NCI-H2029 (cell line): ENCODE results near the gene PRKAR2B.
A peak's percentile ranks its signal among the peaks of the same experiment; 100 is the strongest.
"Not testable (repeated sequence)": the region's sequence is repeated elsewhere in the genome, so short reads cannot be mapped to it uniquely, and the experiment has no call there.

Experiments used
- DNase-seq: peaks from one replicate; lab custom pipeline; 2025; lab: John Stamatoyannopoulos, UW

The PRKAR2B gene

GRCh38 chr7:107027208-107027607, 17.3 kb upstream of the PRKAR2B start:
- no peak for DNase-seq

- DNase-seq = no peak
These were observed 15.3 kb upstream of the PRKAR2B start for GRCh38 chr7:107029061-107029763.

- no peak for DNase-seq
These were observed 14.7 kb upstream of the PRKAR2B start for GRCh38 chr7:107029764-107030286.

GRCh38 chr7:107032050-107032449, 12.5 kb upstream of the PRKAR2B start:
- DNase-seq = no peak

DNA sequence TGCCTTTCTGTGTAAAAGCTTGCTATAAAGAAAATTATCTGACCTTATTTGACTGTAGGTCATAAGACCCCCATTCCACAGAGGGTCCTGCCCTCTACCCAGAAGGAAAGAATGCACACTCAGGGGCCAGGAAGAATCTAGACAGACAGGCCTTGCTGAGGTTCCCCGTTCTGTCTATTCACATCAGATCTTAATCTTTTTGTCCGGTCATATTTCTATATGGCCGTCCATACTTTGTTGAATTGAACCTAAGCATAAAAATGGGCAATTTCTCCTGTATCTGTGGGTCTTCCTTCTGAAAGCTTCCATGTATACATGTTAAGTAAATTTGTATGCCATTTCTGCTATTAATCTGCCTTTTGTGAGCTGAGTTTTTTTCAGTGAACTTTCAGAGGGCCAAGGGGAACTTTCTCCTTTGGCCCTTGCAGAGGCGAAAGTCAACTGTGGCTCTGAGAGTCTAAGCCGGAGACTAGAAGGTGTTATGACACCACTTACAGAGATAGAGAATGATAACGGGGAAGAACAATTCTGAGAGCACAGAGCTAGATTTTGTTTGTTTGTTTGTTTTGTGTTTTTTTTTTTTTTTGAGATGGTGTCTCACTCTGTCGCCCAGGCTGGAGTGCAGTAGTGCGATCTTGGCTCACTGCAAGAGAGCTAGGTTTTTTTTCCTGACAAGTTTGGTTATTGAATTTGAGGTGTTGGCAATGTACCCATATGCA, 11.6 kb upstream of the PRKAR2B start:
- DNase-seq = no peak

DNA sequence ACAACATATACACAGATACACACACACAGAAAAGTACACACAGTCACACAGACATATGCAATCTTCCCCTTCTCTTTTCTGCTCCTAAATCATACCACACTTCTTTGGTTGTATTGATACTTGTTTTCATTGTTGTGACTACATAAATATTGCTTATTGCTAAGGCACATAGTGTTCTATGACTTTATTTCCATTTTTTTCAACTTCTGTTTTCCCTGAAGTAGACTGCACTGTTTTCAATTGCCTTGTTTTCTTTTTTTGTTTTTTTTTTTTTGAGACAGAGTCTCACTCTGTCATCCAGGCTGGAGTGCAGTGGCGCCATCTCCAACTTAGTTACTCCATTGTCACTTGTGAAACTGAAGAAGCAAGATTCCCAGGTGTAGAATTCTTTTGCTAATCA, 10.0 kb upstream of the PRKAR2B start:
- no peak for DNase-seq

GRCh38 chr7:107035446-107035845, 9.1 kb upstream of the PRKAR2B start:
- DNase-seq = no peak

- no peak for DNase-seq
These were observed 8.0 kb upstream of the PRKAR2B start for GRCh38 chr7:107036535-107036934.

GRCh38 chr7:107037717-107038603, 6.5 kb upstream of the PRKAR2B start:
- DNase-seq = no peak

DNA sequence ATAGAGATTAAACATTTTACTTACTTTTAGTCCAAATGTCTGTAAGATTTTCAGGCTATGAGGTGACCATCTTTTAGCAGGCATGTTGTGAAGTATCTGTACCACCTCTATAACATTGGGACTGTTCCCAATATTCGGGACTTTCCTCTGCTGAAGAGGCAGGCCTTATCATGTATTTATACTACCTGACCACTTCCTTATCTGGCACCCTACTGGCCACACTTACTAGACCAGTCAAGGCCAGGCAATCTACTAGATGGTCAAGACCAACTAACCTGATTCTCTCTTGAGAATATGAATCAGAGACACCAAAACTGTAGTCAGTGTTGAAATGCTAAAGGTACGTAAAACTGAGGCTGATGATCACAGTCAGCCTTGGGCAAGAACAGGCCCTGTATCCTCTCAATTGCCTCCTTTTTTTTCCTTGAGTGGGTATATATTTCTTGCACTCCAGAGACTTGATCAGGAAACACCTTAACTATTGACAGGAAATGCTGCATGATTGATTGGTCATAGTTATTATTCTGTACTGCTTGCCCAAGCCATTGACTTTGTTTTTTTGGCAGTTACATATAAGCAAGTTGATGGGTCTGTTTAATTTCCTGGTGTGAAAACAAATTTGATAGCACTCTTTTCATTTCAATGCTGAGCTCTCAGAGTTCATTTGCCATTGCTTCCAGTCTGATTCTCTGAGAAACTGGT, 5.2 kb upstream of the PRKAR2B start:
- DNase-seq = no peak

GRCh38 chr7:107041097-107041496, 3.4 kb upstream of the PRKAR2B start:
- DNase-seq = no peak

DNA sequence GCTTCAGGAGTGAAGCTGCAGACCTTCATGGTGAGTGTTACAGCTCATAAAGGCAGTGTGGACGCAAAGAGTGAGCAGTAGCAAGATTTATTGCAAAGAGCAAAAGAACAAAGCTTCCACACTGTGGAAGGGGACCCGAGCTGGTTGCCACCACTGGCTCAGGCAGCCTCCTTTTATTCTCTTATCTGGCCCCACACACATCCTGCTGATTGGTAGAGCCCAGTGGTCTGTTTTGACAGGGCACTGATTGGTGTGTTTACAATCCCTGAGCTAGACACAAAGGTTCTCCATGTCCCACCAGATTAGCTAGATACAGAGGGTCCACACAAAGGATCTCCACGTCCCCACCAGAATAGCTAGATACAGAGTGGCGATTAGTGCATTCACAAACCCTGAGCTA, 2.7 kb upstream of the PRKAR2B start:
- not testable (repeated sequence) for DNase-seq

DNA sequence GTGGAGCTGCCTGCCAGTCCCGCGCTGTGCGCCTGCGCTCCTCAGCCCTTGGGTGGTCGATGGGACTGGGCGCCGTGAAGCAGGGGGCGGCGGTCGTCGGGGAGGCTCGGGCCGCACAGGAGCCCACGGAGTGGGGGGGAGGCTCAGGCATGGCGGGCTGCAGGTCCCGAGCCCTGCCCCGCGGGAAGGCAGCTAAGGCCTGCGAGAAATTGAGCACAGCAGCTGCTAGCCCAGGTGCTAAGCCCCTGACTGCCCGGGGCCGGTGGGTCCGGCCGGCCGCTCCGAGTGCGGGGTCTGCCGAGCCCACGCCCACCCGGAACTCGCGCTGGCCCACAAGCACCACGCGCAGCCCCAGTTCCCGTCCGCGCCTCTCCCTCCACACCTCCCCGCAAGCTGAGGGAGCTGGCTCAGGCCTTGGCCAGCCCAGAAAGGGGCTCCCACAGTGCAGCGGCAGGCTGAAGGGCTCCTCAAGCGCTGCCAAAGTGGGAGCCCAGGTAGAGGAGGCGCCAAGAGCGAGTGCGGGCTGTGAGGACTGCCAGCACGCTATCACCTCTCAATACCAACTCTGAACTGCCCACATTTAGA, 2.1 kb upstream of the PRKAR2B start:
- not testable (repeated sequence) for DNase-seq

- DNase-seq = no peak
These were observed 1.0 kb upstream of the PRKAR2B start for GRCh38 chr7:107043491-107043890.

DNA sequence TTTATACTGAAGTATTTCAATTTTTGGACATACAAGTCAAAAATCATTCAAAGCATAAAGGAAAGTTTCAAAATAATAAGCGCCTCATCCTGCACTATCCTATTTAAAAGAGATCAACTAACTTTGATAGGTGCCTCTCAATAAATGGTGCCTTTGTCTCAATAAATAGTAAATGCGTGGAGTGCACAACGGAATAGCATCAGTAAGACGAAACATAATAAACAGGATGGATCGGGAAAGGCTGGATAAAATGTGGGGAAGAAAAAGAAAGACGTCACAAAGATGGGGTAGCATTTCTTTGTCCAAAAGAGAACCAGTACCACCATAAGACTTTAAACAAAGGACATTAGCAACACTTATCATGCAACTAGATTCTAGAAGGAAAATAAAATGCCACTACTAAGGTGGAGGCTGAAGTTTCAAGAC, 571 bp upstream of the PRKAR2B start:
- DNase-seq = no peak

- DNase-seq = no peak
These were observed 873 bp downstream of the PRKAR2B start for GRCh38 chr7:107045195-107045960.

DNA sequence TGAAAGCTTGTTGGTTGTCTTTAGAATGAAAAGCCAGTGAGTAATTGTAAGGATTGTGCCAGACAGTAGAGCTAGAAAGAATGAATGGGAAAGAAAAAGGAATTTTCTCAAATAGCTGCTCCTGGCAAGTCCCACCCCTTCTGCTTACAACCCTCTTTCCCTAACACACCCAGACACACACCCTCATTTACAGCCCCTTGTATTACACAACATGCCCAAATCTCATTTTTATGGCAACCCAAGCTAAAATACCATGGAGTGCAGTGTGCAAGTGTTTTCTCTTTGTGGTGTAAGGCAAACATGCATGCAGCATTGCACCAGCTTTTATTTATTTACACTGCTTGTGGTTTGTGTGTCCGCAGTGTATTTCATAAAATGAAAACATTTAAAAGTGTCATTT, 1.5 kb downstream of the PRKAR2B start:
- DNase-seq = peak; percentile 12

DNA sequence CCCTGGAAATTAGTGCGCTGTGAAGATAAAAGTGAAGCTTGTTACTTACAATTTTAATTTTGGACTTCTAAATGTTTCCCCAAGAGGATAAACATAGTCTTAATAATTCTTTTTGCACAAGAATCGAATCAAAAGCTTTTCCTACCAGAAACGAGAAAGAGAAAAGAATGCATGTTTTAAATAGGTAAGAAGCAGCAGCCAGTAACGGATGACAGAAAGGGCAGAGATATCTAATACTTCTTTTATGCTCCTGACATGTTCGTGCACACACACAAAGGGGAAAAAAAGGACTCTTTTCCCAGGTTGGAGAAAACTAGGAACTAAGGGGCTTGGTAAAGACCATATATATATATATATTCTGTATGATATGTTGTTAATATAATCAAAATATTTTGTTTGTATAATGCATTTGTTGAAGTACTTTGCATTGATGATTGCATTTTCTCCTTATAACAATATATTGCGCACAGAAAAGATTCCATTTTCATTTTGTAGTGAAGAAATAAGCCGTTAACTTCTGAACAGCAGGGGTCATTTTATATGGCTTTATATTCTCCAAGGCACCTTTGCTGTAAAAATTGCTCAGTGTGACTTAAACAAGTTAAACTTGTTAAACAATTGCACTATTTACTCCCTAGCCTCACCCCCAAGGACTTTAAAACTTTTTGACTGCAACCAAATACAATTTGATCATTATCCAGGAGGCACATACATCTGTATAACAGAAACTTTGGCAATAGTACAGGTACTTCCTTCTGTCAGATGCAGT, 2.2 kb downstream of the PRKAR2B start:
- DNase-seq = no peak

- no peak for DNase-seq
These were observed 3.6 kb downstream of the PRKAR2B start for GRCh38 chr7:107047902-107048782.
